Measurements from ENCODE around the gene EHD1.

Gene EHD1

GRCh38 chr11:64898541-64898940 is 20.1 kb upstream of the EHD1 start:
- Histone ChIP-seq H3K4me3 (ENCODE audit: low read depth in 1 of 2, low read length in 2 of 2) (no peak overlapping the region), H3K36me3 (ENCODE audit: control insufficient read depth in 1 of 2, insufficient read depth in 2 of 2, low read length in 2 of 2) (peaks cover 16 to 61% of the 10 kb centered on the region in 2 donors), H3K27me3 (ENCODE audit: control insufficient read depth in 1 of 2, insufficient read depth in 2 of 2, low read length in 2 of 2) (no peaks in the 10 kb centered on the region), H3K9me3 (ENCODE audit: control insufficient read depth in 1 of 2, low read length in 2 of 2) (no peaks in the 10 kb centered on the region), H3K4me1 (ENCODE audit: control insufficient read depth in 1 of 2, insufficient read depth in 2 of 2, low read length in 2 of 2) (peaks cover 9 to 13% of the 10 kb centered on the region in 2 donors), H3K27ac (ENCODE audit: low read depth, low read length) (no peak overlapping the region), H3K9ac (ENCODE audit: low read depth in 1 of 2, low read length in 2 of 2) (no peak overlapping the region)

GRCh38 chr11:64898076-64898445 is 19.6 kb upstream of the EHD1 start:
- Histone ChIP-seq H3K9me3 (ENCODE audit: control insufficient read depth in 1 of 2, low read length in 2 of 2) (no peaks in the 10 kb centered on the region), H3K27ac (ENCODE audit: low read depth, low read length) (no peak overlapping the region), H3K36me3 (ENCODE audit: control insufficient read depth in 1 of 2, insufficient read depth in 2 of 2, low read length in 2 of 2) (peaks cover 17 to 56% of the 10 kb centered on the region in 2 donors), H3K4me3 (ENCODE audit: low read depth in 1 of 2, low read length in 2 of 2) (no peak overlapping the region), H3K9ac (ENCODE audit: low read depth in 1 of 2, low read length in 2 of 2) (no peak overlapping the region), H3K27me3 (ENCODE audit: control insufficient read depth in 1 of 2, insufficient read depth in 2 of 2, low read length in 2 of 2) (no peaks in the 10 kb centered on the region), H3K4me1 (ENCODE audit: control insufficient read depth in 1 of 2, insufficient read depth in 2 of 2, low read length in 2 of 2) (peaks cover 9 to 13% of the 10 kb centered on the region in 2 donors)

- Histone ChIP-seq H3K4me1 (ENCODE audit: control insufficient read depth in 1 of 2, insufficient read depth in 2 of 2, low read length in 2 of 2) (peaks cover 9 to 13% of the 10 kb centered on the region in 2 donors), H3K9ac (ENCODE audit: low read depth in 1 of 2, low read length in 2 of 2) (no peak overlapping the region), H3K27me3 (ENCODE audit: control insufficient read depth in 1 of 2, insufficient read depth in 2 of 2, low read length in 2 of 2) (no peaks in the 10 kb centered on the region), H3K27ac (ENCODE audit: low read depth, low read length) (no peak overlapping the region), H3K36me3 (ENCODE audit: control insufficient read depth in 1 of 2, insufficient read depth in 2 of 2, low read length in 2 of 2) (peaks cover 22 to 51% of the 10 kb centered on the region in 2 donors), H3K4me3 (ENCODE audit: low read depth in 1 of 2, low read length in 2 of 2) (no peak overlapping the region), H3K9me3 (ENCODE audit: control insufficient read depth in 1 of 2, low read length in 2 of 2) (no peaks in the 10 kb centered on the region)
Observed at GRCh38 chr11:64897381-64898075, 19.1 kb upstream of the EHD1 start.

- no peak overlapping the region for H3K9ac ChIP-seq (ENCODE audit: low read depth in 1 of 2, low read length in 2 of 2)
- no peaks in the 10 kb centered on the region for H3K27me3 ChIP-seq (ENCODE audit: control insufficient read depth in 1 of 2, insufficient read depth in 2 of 2, low read length in 2 of 2)
- peaks cover 27 to 51% of the 10 kb centered on the region in 2 donors for H3K36me3 ChIP-seq (ENCODE audit: control insufficient read depth in 1 of 2, insufficient read depth in 2 of 2, low read length in 2 of 2)
- H3K27ac ChIP-seq (ENCODE audit: low read depth, low read length) = no peak overlapping the region
- no peak overlapping the region for H3K4me3 ChIP-seq (ENCODE audit: low read depth in 1 of 2, low read length in 2 of 2)
- peaks cover 9 to 13% of the 10 kb centered on the region in 2 donors for H3K4me1 ChIP-seq (ENCODE audit: control insufficient read depth in 1 of 2, insufficient read depth in 2 of 2, low read length in 2 of 2)
- no peaks in the 10 kb centered on the region for H3K9me3 ChIP-seq (ENCODE audit: control insufficient read depth in 1 of 2, low read length in 2 of 2)
Observed at GRCh38 chr11:64896448-64897022, 18.1 kb upstream of the EHD1 start.

- peak overlapping the region in 1 of 2 donors; percentile 87 for H3K9ac ChIP-seq (ENCODE audit: low read depth in 1 of 2, low read length in 2 of 2)
- peaks cover 35 to 51% of the 10 kb centered on the region in 2 donors for H3K36me3 ChIP-seq (ENCODE audit: control insufficient read depth in 1 of 2, insufficient read depth in 2 of 2, low read length in 2 of 2)
- H3K27ac ChIP-seq (ENCODE audit: low read depth, low read length) = no peak overlapping the region
Observed at GRCh38 chr11:64894812-64895452, 16.5 kb upstream of the EHD1 start.

GRCh38 chr11:64894070-64894811 is 15.8 kb upstream of the EHD1 start:
- H3K27me3 ChIP-seq (ENCODE audit: control insufficient read depth in 1 of 2, insufficient read depth in 2 of 2, low read length in 2 of 2) = no peaks in the 10 kb centered on the region
- peak overlapping the region; percentile 74 for H3K27ac ChIP-seq (ENCODE audit: low read depth, low read length)
- H3K4me3 ChIP-seq (ENCODE audit: low read depth in 1 of 2, low read length in 2 of 2) = peak overlapping the region; percentile 61 to 91
- peak overlapping the region; percentile 70 to 87 for H3K9ac ChIP-seq (ENCODE audit: low read depth in 1 of 2, low read length in 2 of 2)
- peaks cover 35 to 44% of the 10 kb centered on the region in 2 donors for H3K36me3 ChIP-seq (ENCODE audit: control insufficient read depth in 1 of 2, insufficient read depth in 2 of 2, low read length in 2 of 2)
- H3K4me1 ChIP-seq (ENCODE audit: control insufficient read depth in 1 of 2, insufficient read depth in 2 of 2, low read length in 2 of 2) = peaks cover 9 to 18% of the 10 kb centered on the region in 2 donors
- H3K9me3 ChIP-seq (ENCODE audit: control insufficient read depth in 1 of 2, low read length in 2 of 2) = no peaks in the 10 kb centered on the region

More at GRCh38 chr11:64894812-64895452, 16.5 kb upstream of the EHD1 start:
- H3K27me3 ChIP-seq (ENCODE audit: control insufficient read depth in 1 of 2, insufficient read depth in 2 of 2, low read length in 2 of 2) = no peaks in the 10 kb centered on the region
- peak overlapping the region in 1 of 2 donors; percentile 91 for H3K4me3 ChIP-seq (ENCODE audit: low read depth in 1 of 2, low read length in 2 of 2)
- peaks cover 9 to 13% of the 10 kb centered on the region in 2 donors for H3K4me1 ChIP-seq (ENCODE audit: control insufficient read depth in 1 of 2, insufficient read depth in 2 of 2, low read length in 2 of 2)
- H3K9me3 ChIP-seq (ENCODE audit: control insufficient read depth in 1 of 2, low read length in 2 of 2) = no peaks in the 10 kb centered on the region

GRCh38 chr11:64893194-64894069 is 15.0 kb upstream of the EHD1 start:
- peak overlapping the region; percentile 92 for H3K27ac ChIP-seq (ENCODE audit: low read depth, low read length)
- H3K4me1 ChIP-seq (ENCODE audit: control insufficient read depth in 1 of 2, insufficient read depth in 2 of 2, low read length in 2 of 2) = peaks cover 13 to 23% of the 10 kb centered on the region in 2 donors
- H3K27me3 ChIP-seq (ENCODE audit: control insufficient read depth in 1 of 2, insufficient read depth in 2 of 2, low read length in 2 of 2) = no peaks in the 10 kb centered on the region
- H3K9me3 ChIP-seq (ENCODE audit: control insufficient read depth in 1 of 2, low read length in 2 of 2) = no peaks in the 10 kb centered on the region
- peak overlapping the region; percentile 82 to 91 for H3K4me3 ChIP-seq (ENCODE audit: low read depth in 1 of 2, low read length in 2 of 2)
- peaks cover 33 to 41% of the 10 kb centered on the region in 2 donors for H3K36me3 ChIP-seq (ENCODE audit: control insufficient read depth in 1 of 2, insufficient read depth in 2 of 2, low read length in 2 of 2)
- H3K9ac ChIP-seq (ENCODE audit: low read depth in 1 of 2, low read length in 2 of 2) = peak overlapping the region; percentile 87 to 95

- peaks cover 17 to 29% of the 10 kb centered on the region in 2 donors for H3K4me1 ChIP-seq (ENCODE audit: control insufficient read depth in 1 of 2, insufficient read depth in 2 of 2, low read length in 2 of 2)
- peak overlapping the region; percentile 80 to 95 for H3K9ac ChIP-seq (ENCODE audit: low read depth in 1 of 2, low read length in 2 of 2)
- H3K36me3 ChIP-seq (ENCODE audit: control insufficient read depth in 1 of 2, insufficient read depth in 2 of 2, low read length in 2 of 2) = peaks cover 28 to 35% of the 10 kb centered on the region in 2 donors
- peak overlapping the region; percentile 92 for H3K27ac ChIP-seq (ENCODE audit: low read depth, low read length)
- no peaks in the 10 kb centered on the region for H3K9me3 ChIP-seq (ENCODE audit: control insufficient read depth in 1 of 2, low read length in 2 of 2)
- H3K4me3 ChIP-seq (ENCODE audit: low read depth in 1 of 2, low read length in 2 of 2) = peak overlapping the region; percentile 82 to 91
- H3K27me3 ChIP-seq (ENCODE audit: control insufficient read depth in 1 of 2, insufficient read depth in 2 of 2, low read length in 2 of 2) = no peaks in the 10 kb centered on the region
Observed at GRCh38 chr11:64892838-64893193, 14.4 kb upstream of the EHD1 start.

- Histone ChIP-seq H3K36me3 (ENCODE audit: control insufficient read depth in 1 of 2, insufficient read depth in 2 of 2, low read length in 2 of 2) (peaks cover 27 to 31% of the 10 kb centered on the region in 2 donors), H3K27ac (ENCODE audit: low read depth, low read length) (peak overlapping the region; percentile 92), H3K4me3 (ENCODE audit: low read depth in 1 of 2, low read length in 2 of 2) (peak overlapping the region; percentile 82 to 91), H3K9ac (ENCODE audit: low read depth in 1 of 2, low read length in 2 of 2) (peak overlapping the region; percentile 80 to 95), H3K27me3 (ENCODE audit: control insufficient read depth in 1 of 2, insufficient read depth in 2 of 2, low read length in 2 of 2) (no peaks in the 10 kb centered on the region), H3K9me3 (ENCODE audit: control insufficient read depth in 1 of 2, low read length in 2 of 2) (no peaks in the 10 kb centered on the region), H3K4me1 (ENCODE audit: control insufficient read depth in 1 of 2, insufficient read depth in 2 of 2, low read length in 2 of 2) (peaks cover 19 to 31% of the 10 kb centered on the region in 2 donors)
Observed at GRCh38 chr11:64892411-64892831, 14.0 kb upstream of the EHD1 start.
